Measurements from ENCODE around the gene GPR157. TPM values are rescaled to one million over a fixed set of nuclear protein-coding genes. Genes with fewer than 3 reads are reported as not detected.

Gene GPR157
- total and polyA plus RNA-seq, 10 of the 15 experiments (the other 5 are each of a cell fraction or from before 2014, with no cell fraction given) = 0.66 to 15.9 (median 3.1) TPM

DNA sequence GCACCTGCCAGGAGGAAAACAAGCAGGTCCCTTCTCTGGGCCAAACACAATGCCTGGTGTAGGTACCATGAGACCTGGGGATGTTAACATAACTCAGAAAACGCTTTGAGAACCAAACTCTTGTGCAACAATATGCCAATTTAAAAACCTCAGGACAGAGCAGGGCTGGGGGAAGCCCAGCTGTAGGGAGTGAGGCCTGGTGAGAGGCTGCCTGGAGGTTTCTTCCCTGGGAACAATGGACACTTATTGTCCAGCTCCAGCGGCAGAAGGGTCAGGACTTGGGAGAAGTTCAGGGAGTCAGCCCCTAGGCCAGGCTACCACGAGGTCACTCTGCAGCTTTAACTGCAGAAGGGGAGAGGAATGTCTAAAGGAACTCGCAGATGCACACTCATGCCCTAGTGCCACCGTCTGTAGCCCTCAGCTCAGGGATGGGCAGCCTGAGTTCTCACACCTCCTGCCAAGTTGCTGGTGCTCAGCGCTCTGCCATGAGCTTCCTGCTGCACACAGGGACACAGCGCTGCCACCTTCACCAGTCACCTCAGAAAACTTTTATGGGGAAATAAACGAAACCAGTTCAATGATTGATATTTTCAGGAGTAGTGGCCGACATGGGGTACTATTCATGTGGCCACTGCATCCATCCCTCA, 8.5 kb downstream of the GPR157 start:
- peak; percentile 6; the same call in 2 of the 3 replicates for ATAC-seq
- Histone ChIP-seq H3K27me3 (replicated peaks in 1 of 2; ENCODE audit: control insufficient read depth in 2 of 2, insufficient read depth in 2 of 2, low read length in 1 of 2) (no peaks in the 10 kb centered on the region), H3K4me2 (ENCODE audit: control insufficient read depth, insufficient read depth) (peak overlapping the region; percentile 21; the same call in 1 of the 2 replicates), H3K79me2 (ENCODE audit: control insufficient read depth, insufficient read depth, low read length) (no peaks in the 10 kb centered on the region; the same call in 1 of the 2 replicates), H3K27ac (ENCODE audit: control insufficient read depth, insufficient read depth) (peak overlapping the region; percentile 49; the same call in 1 of the 2 replicates), H3K9ac (ENCODE audit: control insufficient read depth, insufficient read depth, low read length) (no peak overlapping the region), H3K36me3 (ENCODE audit: control insufficient read depth in 2 of 2, insufficient read depth in 2 of 2, low read length in 1 of 2) (no peaks in the 10 kb centered on the region), H4K20me1 (ENCODE audit: control insufficient read depth, insufficient read depth) (no peaks in the 10 kb centered on the region; the same call in 1 of the 2 replicates), H3K4me1 (ENCODE audit: control insufficient read depth, insufficient read depth, low read length) (peaks cover 37% of the 10 kb centered on the region), H3K4me3 (no peak overlapping the region), H3K9me3 (replicated peaks; ENCODE audit: control insufficient read depth, insufficient read depth, low read length) (no peaks in the 10 kb centered on the region), H2AFZ (ENCODE audit: control insufficient read depth, low read depth, low read length) (no peak overlapping the region)
- no TSS peak for BruUV-seq (replicated peaks)
- TF ChIP-seq, protein P1, sequence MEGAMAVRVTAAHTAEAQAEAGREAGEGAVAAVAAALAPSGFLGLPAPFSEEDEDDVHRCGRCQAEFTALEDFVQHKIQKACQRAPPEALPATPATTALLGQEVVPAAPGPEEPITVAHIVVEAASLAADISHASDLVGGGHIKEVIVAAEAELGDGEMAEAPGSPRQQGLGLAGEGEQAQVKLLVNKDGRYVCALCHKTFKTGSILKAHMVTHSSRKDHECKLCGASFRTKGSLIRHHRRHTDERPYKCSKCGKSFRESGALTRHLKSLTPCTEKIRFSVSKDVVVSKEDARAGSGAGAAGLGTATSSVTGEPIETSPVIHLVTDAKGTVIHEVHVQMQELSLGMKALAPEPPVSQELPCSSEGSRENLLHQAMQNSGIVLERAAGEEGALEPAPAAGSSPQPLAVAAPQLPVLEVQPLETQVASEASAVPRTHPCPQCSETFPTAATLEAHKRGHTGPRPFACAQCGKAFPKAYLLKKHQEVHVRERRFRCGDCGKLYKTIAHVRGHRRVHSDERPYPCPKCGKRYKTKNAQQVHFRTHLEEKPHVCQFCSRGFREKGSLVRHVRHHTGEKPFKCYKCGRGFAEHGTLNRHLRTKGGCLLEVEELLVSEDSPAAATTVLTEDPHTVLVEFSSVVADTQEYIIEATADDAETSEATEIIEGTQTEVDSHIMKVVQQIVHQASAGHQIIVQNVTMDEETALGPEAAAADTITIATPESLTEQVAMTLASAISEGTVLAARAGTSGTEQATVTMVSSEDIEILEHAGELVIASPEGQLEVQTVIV (IDR thresholded peaks at IDR 0.05; ENCODE audit: borderline replicate concordance, partially characterized antibody) = no peak
- TF ChIP-seq ZNF622 (IDR thresholded peaks at IDR 0.05) (no peak), NBN (IDR thresholded peaks at IDR 0.05) (no peak), NFIC (IDR thresholded peaks at IDR 0.05; ENCODE audit: low read depth, low read length) (no peak), POLR2AphosphoS5 (IDR thresholded peaks at IDR 0.05; ENCODE audit: low read length) (no peak), ZNF217 (IDR thresholded peaks at IDR 0.05) (no peak), SP1 (IDR thresholded peaks at IDR 0.05; ENCODE audit: low read depth, low read length) (no peak), CBFB (IDR thresholded peaks at IDR 0.05; ENCODE audit: low read depth) (no peak), RELB (IDR thresholded peaks at IDR 0.05; ENCODE audit: low read depth) (no peak), NR2F1 (conservative IDR thresholded peaks at IDR 0.05) (no peak), ZNF207 (IDR thresholded peaks at IDR 0.05; ENCODE audit: borderline replicate concordance) (no peak), NR2C2 (IDR thresholded peaks at IDR 0.05; ENCODE audit: borderline replicate concordance, control insufficient read depth, insufficient read length, low read depth) (no peak)
- POLR2A ChIA-PET = interaction anchor here (0.6 to 3.6 kb wide), 7 partner anchors 10 to 1429 kb away, joined by 3 to 19 read pairs (median 6); no protein-coding TSS in a partner anchor
- SMC1A ChIA-PET (ENCODE audit: uncharacterized antibody, unreplicated experiment) = interaction anchor here (0.8 to 4.2 kb wide), 7 partner anchors 9 to 149 kb away, joined by 3 to 23 read pairs (median 6); partner anchors contain the start of gene GPR157
- CTCF ChIA-PET = interaction anchor here (0.6 to 7.9 kb wide), 8 partner anchors 8 to 105 kb away, joined by 3 to 46 read pairs (median 10); no protein-coding TSS in a partner anchor
- RAD21 ChIA-PET (ENCODE audit: unreplicated experiment) = interaction anchor here (0.9 to 2.1 kb wide), 5 partner anchors 10 to 60 kb away, joined by 3 to 8 read pairs (median 4); no protein-coding TSS in a partner anchor
- in situ Hi-C loops (cut with MboI) = no loop called here
- 85% methylated on average over 9 of the region's 9 CpGs for WGBS (ENCODE audit: insufficient coverage, insufficient replicate concordance, low lambda C conversion rate, missing lambda C conversion rate)
- intact Hi-C loops (cut with micrococcal nuclease; ENCODE audit: unreplicated experiment) = no loop called here
- FAIRE-seq = peak; percentile 35
- DNase-seq (ENCODE audit: low read depth, low spot score) = no peak
